Left kidney (tissue), 2 donors: ENCODE measurements around the gene NSUN2. TPM values are rescaled to one million over a fixed set of nuclear protein-coding genes. Genes with fewer than 3 reads are reported as not detected.
"Not testable (repeated sequence)": the region's sequence is repeated elsewhere in the genome, so short reads cannot be mapped to it uniquely, and the experiment has no call there.

Experiments used
- DNase-seq: peaks from one replicate; pipeline ENCODE4 v3.0.0-alpha.2; 2013
- polyA plus RNA-seq: library from polyadenylated mRNA; unstranded; fragments of 120-200 nt; gene quantifications from one replicate; pipeline ENCODE4 v1.2.1, GENCODE V29; 2013; ENCODE audit not compliant: insufficient read length

The NSUN2 gene
- polyA plus RNA-seq, 1 donor, result 65.2 TPM

DNA sequence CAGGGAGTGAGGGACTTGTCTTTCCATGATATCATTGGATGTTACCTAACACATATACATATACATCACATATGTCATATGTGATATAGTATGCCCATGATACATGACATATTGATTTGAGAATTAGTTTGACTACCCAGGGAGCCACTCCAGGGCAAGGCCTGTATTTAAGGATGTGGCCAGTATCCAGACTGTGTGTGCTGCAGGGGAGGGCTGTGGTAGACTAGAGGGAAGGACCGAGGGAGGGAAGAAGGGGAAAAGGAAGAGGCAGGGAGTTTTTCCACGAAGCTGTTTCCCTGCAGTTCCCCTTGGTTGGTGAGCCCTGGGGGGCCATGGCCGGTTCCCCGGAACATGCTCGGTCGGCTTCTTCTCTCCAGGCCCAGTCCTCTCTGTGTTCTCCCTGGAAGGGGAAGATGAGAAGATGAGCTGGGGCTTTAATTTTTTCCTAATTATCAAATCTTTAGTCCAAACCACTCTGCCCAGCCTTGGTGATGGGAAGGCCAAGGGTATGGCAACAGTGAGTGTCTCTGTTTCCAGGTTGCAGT lies 48.7 kb downstream of the NSUN2 start:
- no peak for DNase-seq

DNA sequence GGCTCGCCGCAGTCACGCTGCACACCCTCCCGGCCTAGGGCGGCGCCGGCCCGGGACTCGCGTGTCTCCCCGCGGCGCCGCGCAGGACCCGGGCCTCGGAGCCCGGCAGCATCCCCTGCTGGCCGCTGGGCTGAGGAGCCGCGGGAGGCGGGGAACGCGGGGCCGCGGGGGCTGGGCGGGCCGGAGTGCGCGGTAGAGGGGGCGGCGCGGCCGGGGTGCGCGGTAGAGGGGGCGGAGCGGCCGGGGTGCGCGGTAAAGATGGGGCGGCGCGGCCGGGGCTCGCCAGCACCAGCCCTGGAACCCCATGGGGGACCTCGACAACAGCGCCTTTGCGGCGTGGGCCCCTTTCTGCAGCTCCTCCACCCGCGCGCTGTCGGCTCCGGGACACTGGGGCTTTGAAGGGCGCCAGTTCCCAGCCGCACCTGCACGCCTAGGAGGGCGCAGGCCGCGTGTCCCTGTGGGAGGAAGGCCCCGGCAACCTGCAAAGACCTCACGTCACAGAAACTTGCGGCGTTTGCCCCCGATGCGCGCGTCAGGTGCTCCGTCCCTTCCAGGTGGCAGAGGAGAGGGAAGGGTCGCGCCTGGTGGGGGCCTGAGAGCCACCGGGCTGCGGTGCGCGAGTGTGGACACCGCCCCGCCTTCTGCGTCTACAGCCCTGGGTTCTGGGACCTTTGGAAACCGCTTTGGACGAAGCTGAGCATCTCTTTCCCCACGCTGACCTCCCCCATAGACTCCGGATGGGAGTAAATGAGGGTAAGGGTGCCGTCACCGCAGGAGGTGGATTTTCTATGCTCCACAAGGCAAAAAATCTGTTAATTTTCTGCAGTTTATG lies 49.6 kb downstream of the NSUN2 start:
- peak; percentile 34 for DNase-seq

- DNase-seq, result no peak
Observed at GRCh38 chr5:6582507-6583048, 50.3 kb downstream of the NSUN2 start.

GRCh38 chr5:6581559-6582426 lies 51.1 kb downstream of the NSUN2 start:
- DNase-seq, result no peak

DNA sequence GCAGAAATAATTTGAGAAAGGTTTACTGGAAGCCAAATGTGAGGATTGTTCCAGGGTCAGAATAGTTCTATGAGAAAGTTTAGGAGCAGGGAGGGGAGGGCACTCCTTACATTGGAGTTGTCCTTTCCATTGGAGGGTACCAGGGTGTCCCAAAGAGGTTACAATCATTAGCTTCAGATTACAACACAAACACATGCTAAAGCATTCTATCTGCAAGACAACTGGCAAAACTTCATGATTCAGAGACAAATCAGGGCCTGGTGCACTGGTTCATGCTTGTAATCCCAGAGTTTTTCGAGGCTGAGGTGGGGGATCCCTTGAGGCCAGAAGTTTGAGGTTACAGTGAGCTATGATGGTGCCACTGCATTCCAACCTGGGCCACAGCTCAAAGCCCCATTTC lies 51.8 kb downstream of the NSUN2 start:
- DNase-seq, result no peak

DNA sequence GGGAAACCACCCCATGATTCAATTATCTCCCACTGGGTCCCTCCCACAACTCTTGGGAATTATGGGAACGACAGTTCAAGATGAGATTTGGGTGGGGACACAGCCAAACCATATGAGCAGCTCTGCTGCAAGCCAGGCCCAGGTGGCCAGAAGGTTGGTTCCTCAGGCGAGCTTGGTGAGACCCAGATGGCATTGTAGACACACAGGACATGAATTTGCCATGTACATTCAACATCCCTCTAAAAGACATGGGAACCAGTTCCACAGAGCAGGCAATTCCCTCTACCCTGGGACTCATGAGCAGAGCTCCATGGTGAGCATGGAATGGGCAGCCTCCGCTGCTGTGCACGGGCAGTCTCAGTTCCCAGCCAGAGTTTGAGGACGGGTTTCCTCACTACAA lies 53.3 kb downstream of the NSUN2 start:
- no peak for DNase-seq

GRCh38 chr5:6578676-6579343 lies 54.0 kb downstream of the NSUN2 start:
- no peak for DNase-seq

- no peak for DNase-seq
Observed at GRCh38 chr5:6576861-6577501, 55.9 kb downstream of the NSUN2 start.

GRCh38 chr5:6574537-6575245 lies 58.2 kb downstream of the NSUN2 start:
- DNase-seq, result no peak

DNA sequence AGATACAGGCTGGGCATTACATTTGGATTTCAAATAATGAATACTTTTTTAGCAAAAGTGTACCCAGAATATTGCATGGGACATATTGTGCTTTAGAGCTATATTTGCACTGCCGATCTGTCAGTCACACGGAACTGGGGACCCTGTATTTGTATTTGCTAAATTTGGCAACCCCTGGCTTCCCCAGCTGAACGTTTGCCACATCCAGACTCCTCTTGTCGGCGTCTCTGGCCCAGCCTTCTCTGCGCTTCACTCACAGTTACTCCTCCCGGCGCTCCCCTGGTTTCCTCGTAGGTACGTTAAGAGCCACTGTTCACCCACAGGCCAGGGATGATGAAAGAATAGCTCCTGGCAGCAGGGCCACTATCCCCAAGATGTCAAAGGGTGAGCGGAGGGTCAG lies 58.7 kb downstream of the NSUN2 start:
- DNase-seq, result no peak

DNA sequence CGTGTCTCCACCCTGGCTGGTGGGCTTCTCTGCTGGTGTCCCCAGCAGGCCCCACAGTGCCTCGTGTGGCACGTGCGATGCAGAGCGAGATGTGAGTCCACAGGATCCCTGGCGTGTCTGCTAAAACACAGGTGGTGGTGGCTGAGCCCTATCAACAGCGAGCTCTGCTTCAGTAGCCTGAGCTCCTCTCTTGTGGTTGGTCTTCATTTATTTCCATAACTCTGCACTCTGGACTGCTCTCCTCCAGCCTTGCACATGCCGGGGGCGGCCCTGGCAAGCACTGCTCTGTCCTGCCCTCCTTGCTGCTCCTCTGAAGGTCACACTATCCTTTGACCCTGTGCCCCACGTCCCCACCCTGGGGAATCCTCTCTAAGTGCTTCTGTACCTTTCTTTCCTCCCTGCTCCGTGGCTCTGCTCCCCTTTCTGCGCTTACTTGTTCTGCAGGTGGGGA lies 59.2 kb downstream of the NSUN2 start:
- DNase-seq, result no peak

- DNase-seq, result no peak
Observed at GRCh38 chr5:6572825-6573380, 59.9 kb downstream of the NSUN2 start.

DNA sequence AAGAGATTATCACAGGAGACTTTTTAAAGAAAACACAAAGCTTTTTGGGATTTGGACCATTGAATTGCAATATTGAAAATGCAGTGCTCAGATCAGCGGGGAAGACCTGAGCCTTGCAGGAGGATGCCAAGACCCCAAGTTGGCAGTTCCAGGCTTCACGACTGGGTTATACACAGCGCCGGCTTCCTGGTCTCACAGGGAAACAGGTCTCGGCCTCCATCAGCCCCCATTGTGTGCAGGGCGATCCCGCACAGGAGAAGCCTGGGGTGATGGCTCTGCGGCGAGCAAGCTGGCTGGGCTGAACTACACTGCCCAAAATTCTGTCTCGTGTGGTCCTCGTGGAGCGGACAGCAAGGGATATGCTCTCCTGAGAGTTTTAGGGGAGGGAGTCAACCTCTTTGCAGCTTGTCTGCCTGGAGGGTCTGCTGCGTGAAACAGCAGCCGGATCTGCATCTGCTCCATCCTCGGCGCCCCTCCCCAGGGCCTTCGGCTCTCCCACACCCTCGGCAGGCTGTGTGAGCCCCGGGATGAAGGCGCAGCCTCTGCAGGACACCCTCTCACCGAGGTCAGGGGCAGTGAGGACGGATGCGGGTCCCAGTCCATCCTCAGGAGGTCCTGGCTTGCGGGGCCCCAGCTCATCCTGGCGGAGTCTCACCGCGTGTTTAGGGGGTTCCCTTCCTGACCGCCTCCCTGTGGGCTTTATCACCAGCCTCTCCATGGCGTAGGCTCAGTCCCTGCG lies 60.6 kb downstream of the NSUN2 start:
- DNase-seq, result no peak

GRCh38 chr5:6571607-6572006 lies 61.2 kb downstream of the NSUN2 start:
- not testable (repeated sequence) for DNase-seq

GRCh38 chr5:6570530-6570929 lies 62.3 kb downstream of the NSUN2 start:
- DNase-seq, result no peak

DNA sequence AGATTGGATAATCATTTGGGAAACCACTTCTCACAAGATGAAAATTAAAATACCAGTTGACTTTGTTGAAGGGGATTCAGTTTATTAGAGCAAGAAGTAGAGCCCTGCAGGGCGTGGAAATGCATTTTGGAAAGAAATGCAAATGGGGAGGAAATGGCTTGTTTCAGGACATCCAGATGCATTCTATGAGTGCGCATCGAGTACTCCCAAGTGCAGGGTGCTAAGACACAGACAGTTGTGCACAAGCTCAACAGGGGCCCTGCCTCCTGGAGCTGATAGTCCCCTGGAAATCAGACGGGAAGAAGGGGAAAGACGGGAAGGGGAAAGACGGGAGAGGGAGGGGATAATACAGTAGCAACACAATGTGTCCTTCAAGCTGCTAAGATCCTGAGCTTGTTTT lies 64.0 kb downstream of the NSUN2 start:
- no peak for DNase-seq

- no peak for DNase-seq
Observed at GRCh38 chr5:6568383-6568782, 64.5 kb downstream of the NSUN2 start.

- DNase-seq, result no peak
Observed at GRCh38 chr5:6567835-6568234, 65.0 kb downstream of the NSUN2 start.

DNA sequence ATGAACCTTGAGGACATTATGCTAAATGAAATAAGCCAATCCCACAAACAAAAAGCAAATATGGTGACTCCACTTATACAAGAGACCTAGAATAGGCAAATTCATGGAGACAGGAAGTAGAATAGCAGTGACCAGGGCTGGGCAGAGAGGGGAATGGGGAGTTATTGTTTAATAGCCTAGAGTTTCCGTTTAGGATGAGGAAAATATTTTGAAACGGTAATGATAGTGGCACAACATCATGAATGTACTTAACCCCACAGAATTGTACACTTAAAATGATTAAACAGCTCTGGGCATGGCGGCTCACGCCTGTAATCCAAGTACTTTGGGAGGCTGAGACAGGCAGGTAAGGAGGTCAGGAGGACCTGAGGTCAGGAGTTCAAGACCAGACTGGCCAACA lies 65.8 kb downstream of the NSUN2 start:
- DNase-seq, result no peak

DNA sequence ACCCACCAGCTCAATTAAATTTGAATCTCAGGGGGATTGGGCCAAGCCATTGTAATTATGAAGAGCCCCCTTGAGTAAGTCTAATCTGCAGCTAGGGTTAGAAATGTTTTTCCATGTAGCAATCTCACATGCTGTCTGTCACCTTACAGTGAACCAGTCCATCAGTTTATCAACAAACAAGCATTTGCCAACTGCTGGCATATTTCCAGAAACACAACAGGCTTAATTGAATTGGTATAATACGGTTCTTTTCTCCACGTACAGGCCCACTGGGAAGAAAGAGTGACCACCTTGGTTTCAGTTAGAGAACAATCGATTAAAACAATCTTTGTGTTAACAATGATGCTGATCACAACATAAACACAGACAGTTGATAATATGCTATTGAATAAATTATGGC lies 67.4 kb downstream of the NSUN2 start:
- no peak for DNase-seq
